Middle frontal gyrus (tissue), 1 donor: ENCODE measurements around the gene RGS3.
"Not testable (repeated sequence)": the region's sequence is repeated elsewhere in the genome, so short reads cannot be mapped to it uniquely, and the experiment has no call there.

Experiments used
- DNase-seq: peaks from one replicate; pipeline ENCODE4 v3.0.0-alpha.2; 2015; ENCODE audit warnings: low spot score; ENCODE audit errors: extremely low spot score

RGS3 gene

GRCh38 chr9:113545068-113545467 lies 81.5 kb downstream of the RGS3 start:
- DNase-seq: no peak

- no peak for DNase-seq
Observed at GRCh38 chr9:113546566-113546965, 83.0 kb downstream of the RGS3 start.

GRCh38 chr9:113547501-113547900 lies 84.0 kb downstream of the RGS3 start:
- DNase-seq: no peak

GRCh38 chr9:113548221-113549041 lies 84.9 kb downstream of the RGS3 start:
- no peak for DNase-seq

GRCh38 chr9:113549892-113550291 lies 86.4 kb downstream of the RGS3 start:
- DNase-seq: not testable (repeated sequence)

GRCh38 chr9:113556877-113557593 lies 93.5 kb downstream of the RGS3 start:
- no peak for DNase-seq

- DNase-seq: no peak
Observed at GRCh38 chr9:113558632-113559502, 95.3 kb downstream of the RGS3 start.

GRCh38 chr9:113559834-113560800 lies 96.6 kb downstream of the RGS3 start:
- DNase-seq: no peak

GRCh38 chr9:113562653-113563381 lies 99.3 kb downstream of the RGS3 start:
- no peak for DNase-seq

- DNase-seq: no peak
Observed at GRCh38 chr9:113563826-113564497, 100.4 kb downstream of the RGS3 start.

- no peak for DNase-seq
Observed at GRCh38 chr9:113564498-113565237, 101.1 kb downstream of the RGS3 start.

- no peak for DNase-seq
Observed at GRCh38 chr9:113566016-113566711, 102.6 kb downstream of the RGS3 start.

- no peak for DNase-seq
Observed at GRCh38 chr9:113566712-113567071, 103.2 kb downstream of the RGS3 start.

- DNase-seq: no peak
Observed at GRCh38 chr9:113567361-113568080, 104.0 kb downstream of the RGS3 start.

- DNase-seq: no peak
Observed at GRCh38 chr9:113568081-113568435, 104.5 kb downstream of the RGS3 start.

GRCh38 chr9:113568571-113569321 lies 105.2 kb downstream of the RGS3 start:
- no peak for DNase-seq
